BE2C (cell line): Measurements from ENCODE around the gene RUSF1.

Experiments
- DNase-seq: peaks from one replicate; pipeline ENCODE4 v3.0.0-alpha.2; 2020
- H3K27me3 ChIP-seq: fragments of 250-450 bp; sonication (Bioruptor Pico); 2 replicates; pipeline ENCODE4 v1.5.1; 2020; ENCODE audit warnings: mild to moderate bottlenecking
- H3K36me3 ChIP-seq: fragments of 250-450 bp; sonication (Bioruptor Pico); 2 replicates; pipeline ENCODE4 v1.5.1; 2020; ENCODE audit warnings: mild to moderate bottlenecking
- H3K4me1 ChIP-seq: fragments of 250-450 bp; sonication (Bioruptor Pico); 2 replicates; pipeline ENCODE4 v1.5.1; 2020
- H3K4me3 ChIP-seq: 2 replicates; pipeline ENCODE4 v1.5.1; 2011; ENCODE audit warnings: low read depth, low read length
- H3K9me3 ChIP-seq: fragments of 250-450 bp; sonication (Bioruptor Pico); 2 replicates; pipeline ENCODE4 v1.5.1; 2020
- CTCF ChIP-seq: IDR thresholded peaks from 2 replicates; pipeline ENCODE4 v1.5.1; 2012; ENCODE audit warnings: mild to moderate bottlenecking, low read depth, low read length

The RUSF1 gene

GRCh38 chr16:31521368-31521767 lies 13.2 kb upstream of the RUSF1 start:
- no peak overlapping the region for H3K4me3 ChIP-seq
- peaks cover 34% of the 10 kb centered on the region for H3K27me3 ChIP-seq
- TF ChIP-seq CTCF = no peak
- no peak for DNase-seq
- H3K36me3 ChIP-seq = no peaks in the 10 kb centered on the region
- no peaks in the 10 kb centered on the region for H3K4me1 ChIP-seq
- no peaks in the 10 kb centered on the region; the same call in 1 of the 2 replicates for H3K9me3 ChIP-seq

DNA sequence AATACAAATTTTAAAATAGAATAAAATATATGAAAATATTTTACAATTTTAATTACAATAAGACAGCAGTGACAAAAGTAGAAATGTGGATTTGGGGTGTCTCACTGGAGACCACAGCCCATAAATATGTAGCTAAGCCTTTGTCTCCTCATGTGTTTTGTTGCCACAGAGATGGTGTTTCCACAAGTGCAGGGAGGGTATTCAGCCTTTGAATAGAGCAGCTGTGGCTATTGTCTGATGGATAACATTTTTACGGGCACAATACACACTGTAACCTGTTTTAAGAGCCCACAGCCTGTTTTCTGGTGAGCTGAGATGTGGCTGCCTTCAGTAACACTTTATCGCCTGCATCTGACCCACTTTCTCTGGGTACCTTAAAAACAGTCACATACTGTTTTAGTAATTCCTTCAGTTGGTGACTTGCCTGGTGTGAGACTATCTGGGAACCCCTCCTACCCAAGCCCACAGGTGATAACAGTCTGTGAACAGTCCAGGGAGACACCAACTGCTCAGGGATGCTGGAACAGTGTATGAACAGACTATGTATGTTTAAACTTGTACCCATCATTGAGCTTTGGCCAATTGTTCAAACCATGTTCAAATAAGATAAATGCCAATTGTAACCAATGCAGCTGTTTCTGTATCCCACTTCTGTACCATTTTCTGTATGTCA lies 11.7 kb upstream of the RUSF1 start:
- no peak for TF ChIP-seq CTCF
- DNase-seq = no peak

GRCh38 chr16:31517800-31518402 lies 9.7 kb upstream of the RUSF1 start:
- Histone ChIP-seq H3K9me3 (no peaks in the 10 kb centered on the region), H3K27me3 (peaks cover 47% of the 10 kb centered on the region), H3K4me1 (no peaks in the 10 kb centered on the region), H3K36me3 (no peaks in the 10 kb centered on the region), H3K4me3 (no peak overlapping the region)
- no peak for DNase-seq
- no peak for TF ChIP-seq CTCF

More for the DNA sequence above, 11.7 kb upstream of the RUSF1 start:
- Histone ChIP-seq H3K4me1 (no peaks in the 10 kb centered on the region), H3K9me3 (no peaks in the 10 kb centered on the region; the same call in 1 of the 2 replicates), H3K4me3 (no peak overlapping the region), H3K36me3 (no peaks in the 10 kb centered on the region), H3K27me3 (peaks cover 39% of the 10 kb centered on the region)

GRCh38 chr16:31513884-31514283 lies 5.7 kb upstream of the RUSF1 start:
- Histone ChIP-seq H3K27me3 (peaks cover 25% of the 10 kb centered on the region), H3K9me3 (no peaks in the 10 kb centered on the region), H3K4me1 (no peaks in the 10 kb centered on the region), H3K4me3 (no peak overlapping the region), H3K36me3 (no peaks in the 10 kb centered on the region)
- TF ChIP-seq CTCF = no peak
- no peak for DNase-seq

- no peak overlapping the region for H3K4me3 ChIP-seq
- no peaks in the 10 kb centered on the region for H3K4me1 ChIP-seq
- peaks cover 25% of the 10 kb centered on the region for H3K27me3 ChIP-seq
- no peaks in the 10 kb centered on the region for H3K36me3 ChIP-seq
- TF ChIP-seq CTCF = no peak
- H3K9me3 ChIP-seq = no peaks in the 10 kb centered on the region
- no peak for DNase-seq
Observed at GRCh38 chr16:31513126-31513525, 4.9 kb upstream of the RUSF1 start.

DNA sequence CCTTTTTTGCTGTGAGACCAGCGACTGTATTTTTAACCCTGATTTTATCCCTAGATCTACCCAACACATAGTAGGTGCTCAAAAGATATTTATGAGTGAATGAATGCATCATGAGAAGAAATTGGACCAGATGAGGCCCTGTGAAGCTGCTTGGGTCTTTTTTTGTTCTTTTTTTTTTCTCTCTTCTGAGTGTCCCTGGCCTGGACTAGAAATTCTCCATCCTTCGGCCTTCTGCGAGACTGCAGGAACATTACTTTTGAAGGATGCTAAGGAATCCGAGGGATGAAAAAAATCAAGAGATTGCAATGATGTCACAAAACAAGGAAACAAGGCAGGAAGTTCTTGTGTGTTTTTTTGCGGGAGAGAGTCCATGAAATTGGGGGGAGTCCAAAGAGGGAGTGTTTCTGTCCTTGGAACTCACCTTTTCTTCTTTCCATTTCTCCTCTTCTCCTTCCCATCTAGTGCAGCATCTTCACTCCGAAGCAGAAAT lies 560 bp upstream of the RUSF1 start:
- Histone ChIP-seq H3K36me3 (no peaks in the 10 kb centered on the region), H3K4me1 (no peaks in the 10 kb centered on the region), H3K27me3 (peaks cover 2% of the 10 kb centered on the region; the same call in 1 of the 2 replicates), H3K9me3 (no peaks in the 10 kb centered on the region), H3K4me3 (peak overlapping the region; percentile 91)
- TF ChIP-seq CTCF = no peak
- no peak for DNase-seq
